Neuronal stem cell (in vitro differentiated cells): ENCODE results near the gene CTSK.
"Not testable (repeated sequence)": the region's sequence is repeated elsewhere in the genome, so short reads cannot be mapped to it uniquely, and the experiment has no call there.

Experiments
- DNase-seq: peaks from one replicate; pipeline ENCODE4 v3.0.0-alpha.2; 2013; ENCODE audit warnings: low spot score
- H2AFZ ChIP-seq: one replicate; pipeline ENCODE4 v1.6.1; 2013; ENCODE audit warnings: mild to moderate bottlenecking, low read length, inconsistent platforms
- H2AK5ac ChIP-seq: 2 replicates; pipeline ENCODE4 v1.6.1; 2013; ENCODE audit warnings: low read depth, mild to moderate bottlenecking, inconsistent platforms, low read length, moderate library complexity, mixed read lengths
- H2BK120ac ChIP-seq: 2 replicates; pipeline ENCODE4 v1.6.1; 2013; ENCODE audit warnings: low read depth, mild to moderate bottlenecking, inconsistent platforms, low read length, moderate library complexity, mixed read lengths
- H2BK12ac ChIP-seq: one replicate; pipeline ENCODE4 v1.6.1; 2013; ENCODE audit warnings: low read length, inconsistent platforms
- H2BK15ac ChIP-seq: 2 replicates; pipeline ENCODE4 v1.6.1; 2013; ENCODE audit warnings: mild to moderate bottlenecking, low read length, inconsistent platforms, mixed read lengths
- H2BK5ac ChIP-seq: one replicate; pipeline ENCODE4 v1.6.1; 2013; ENCODE audit warnings: inconsistent platforms, mild to moderate bottlenecking, low read length, moderate library complexity
- H3K14ac ChIP-seq: one replicate; pipeline ENCODE4 v1.6.1; 2013; ENCODE audit warnings: low read length, inconsistent platforms
- H3K18ac ChIP-seq: 2 replicates; pipeline ENCODE4 v1.6.1; 2013; ENCODE audit warnings: low read length, inconsistent platforms
- H3K23ac ChIP-seq: 2 replicates; pipeline ENCODE4 v1.6.1; 2013; ENCODE audit warnings: low read depth, mild to moderate bottlenecking, mixed read lengths, low read length, inconsistent platforms; ENCODE audit not compliant: poor library complexity
- H3K27ac ChIP-seq: replicated peaks from 3 replicates; pipeline ENCODE4 v1.5.1; 2013; ENCODE audit warnings: low read length, inconsistent platforms
- H3K27me3 ChIP-seq, 3 experiments: 2 replicates each; pipeline ENCODE4 v1.6.1; 2013; ENCODE audit warnings: low read length in 3 of 3, mild to moderate bottlenecking in 2 of 3, inconsistent platforms in 1 of 3, low read depth in 1 of 3, mixed read lengths in 1 of 3, moderate library complexity in 1 of 3; ENCODE audit not compliant: control insufficient read depth in 3 of 3, insufficient read depth in 3 of 3
- H3K36me3 ChIP-seq, 2 donors: replicated peaks in 1 of 2; 2 replicates each; pipeline ENCODE4 v1.6.1; 2013; ENCODE audit warnings: low read length in 2 of 2; ENCODE audit not compliant: control insufficient read depth in 2 of 2, insufficient read depth in 2 of 2
- H3K4ac ChIP-seq: 2 replicates; pipeline ENCODE4 v1.6.1; 2013; ENCODE audit warnings: inconsistent platforms, mild to moderate bottlenecking, low read length, moderate library complexity
- H3K4me1 ChIP-seq, 2 donors: 1 replicate in 1 of 2; 2 replicates in 1 of 2; pipeline ENCODE4 v1.6.1; 2013; ENCODE audit warnings: low read length in 2 of 2, low read depth in 1 of 2; ENCODE audit not compliant: control insufficient read depth in 2 of 2, insufficient read depth in 1 of 2
- H3K4me2 ChIP-seq: one replicate; pipeline ENCODE4 v1.6.1; 2013; ENCODE audit warnings: mild to moderate bottlenecking, low read length, inconsistent platforms; ENCODE audit not compliant: insufficient read depth, poor library complexity, severe bottlenecking
- H3K4me3 ChIP-seq, 2 donors: 2 replicates each; pipeline ENCODE4 v1.5.1; 2013; ENCODE audit warnings: low read length in 2 of 2, mild to moderate bottlenecking in 2 of 2, inconsistent platforms in 1 of 2, moderate library complexity in 1 of 2
- H3K79me1 ChIP-seq: one replicate; pipeline ENCODE4 v1.6.1; 2013; ENCODE audit warnings: low read depth, mild to moderate bottlenecking, inconsistent platforms, low read length, moderate library complexity
- H3K9ac ChIP-seq: one replicate; pipeline ENCODE4 v1.6.1; 2013; ENCODE audit warnings: mild to moderate bottlenecking, low read depth, low read length, inconsistent platforms; ENCODE audit not compliant: poor library complexity
- H3K9me3 ChIP-seq, 2 donors: replicated peaks in 1 of 2; 2 replicates each; pipeline versions ENCODE3 to v1.6.1; 2013; ENCODE audit warnings: low read length in 2 of 2, mild to moderate bottlenecking in 2 of 2, inconsistent platforms in 1 of 2, low read depth in 1 of 2, mixed read lengths in 1 of 2, moderate library complexity in 1 of 2; ENCODE audit not compliant: control insufficient read depth in 2 of 2, insufficient read depth in 1 of 2
- H4K8ac ChIP-seq: one replicate; pipeline ENCODE4 v1.6.1; 2013; ENCODE audit warnings: low read depth, mild to moderate bottlenecking, inconsistent platforms, low read length, moderate library complexity
- H4K91ac ChIP-seq: one replicate; pipeline ENCODE4 v1.6.1; 2013; ENCODE audit warnings: low read length, low read depth, mild to moderate bottlenecking, inconsistent platforms; ENCODE audit not compliant: poor library complexity
- WGBS, 2 donors: extraction: QIAGEN DNeasy Blood & Tissue Kit; methylation state at CpG; one replicate each; pipeline ENCODE4 v1.1.7; 2013; ENCODE audit warnings: missing lambda C conversion rate in 2 of 2, mixed read lengths in 1 of 2; ENCODE audit not compliant: insufficient read length in 2 of 2, insufficient replicate concordance in 1 of 2; ENCODE audit errors: extremely low coverage in 2 of 2; 5-methylcytosine and 5-hydroxymethylcytosine counted together

Gene CTSK

GRCh38 chr1:150840850-150841249 lies 32.8 kb upstream of the CTSK start:
- H4K8ac ChIP-seq, result not testable (repeated sequence)

GRCh38 chr1:150836129-150836773 lies 28.2 kb upstream of the CTSK start:
- Histone ChIP-seq H3K14ac (no peak overlapping the region), H2BK5ac (no peak overlapping the region), H3K9ac (no peak overlapping the region), H3K9me3 (no peaks in the 10 kb centered on the region), H4K91ac (no peak overlapping the region), H3K79me1 (no peaks in the 10 kb centered on the region), H2BK120ac (no peak overlapping the region), H3K4me1 (no peaks in the 10 kb centered on the region), H3K36me3 (peaks cover 7 to 83% of the 10 kb centered on the region in 2 donors), H2AFZ (no peak overlapping the region), H3K4me3 (no peak overlapping the region), H2AK5ac (no peak overlapping the region), H2BK12ac (no peak overlapping the region), H4K8ac (no peak overlapping the region), H3K18ac (no peak overlapping the region), H3K4me2 (no peak overlapping the region), H3K27me3 (no peaks in the 10 kb centered on the region), H3K23ac (no peak overlapping the region), H3K27ac (no peak overlapping the region), H2BK15ac (no peak overlapping the region), H3K4ac (no peak overlapping the region)
- no CpG with 5 or more reads among the region's 6 CpGs for WGBS, 2 donors
- DNase-seq, result no peak

More at GRCh38 chr1:150840850-150841249, 32.8 kb upstream of the CTSK start:
- not testable (repeated sequence) for H3K4ac ChIP-seq, H3K14ac ChIP-seq, H2AK5ac ChIP-seq, H2BK120ac ChIP-seq, H2BK12ac ChIP-seq, H2BK5ac ChIP-seq, H3K79me1 ChIP-seq, H2AFZ ChIP-seq, H3K18ac ChIP-seq, H3K23ac ChIP-seq, H3K27me3 ChIP-seq, H3K9me3 ChIP-seq, H3K9ac ChIP-seq, H3K4me3 ChIP-seq, H2BK15ac ChIP-seq, H3K27ac ChIP-seq, H3K4me1 ChIP-seq, DNase-seq, H4K91ac ChIP-seq, H3K4me2 ChIP-seq
- WGBS, 2 donors, result no CpG with 5 or more reads among the region's 11 CpGs
- peaks cover 4 to 40% of the 10 kb centered on the region in 2 donors for H3K36me3 ChIP-seq

GRCh38 chr1:150833961-150834360 lies 25.9 kb upstream of the CTSK start:
- peaks cover 7 to 96% of the 10 kb centered on the region in 2 donors for H3K36me3 ChIP-seq
- H3K14ac ChIP-seq, DNase-seq: not testable (repeated sequence)

GRCh38 chr1:150832597-150832996 lies 24.5 kb upstream of the CTSK start:
- no peak overlapping the region for H2BK12ac ChIP-seq
- no peak overlapping the region for H3K4me3 ChIP-seq
- H3K18ac ChIP-seq, result no peak overlapping the region
- no peak overlapping the region for H3K27ac ChIP-seq
- H2BK5ac ChIP-seq, result no peak overlapping the region
- no peak overlapping the region for H2AFZ ChIP-seq
- H4K8ac ChIP-seq, result no peak overlapping the region
- no peak overlapping the region for H2AK5ac ChIP-seq
- H3K4me1 ChIP-seq, result no peaks in the 10 kb centered on the region
- H3K79me1 ChIP-seq, result no peaks in the 10 kb centered on the region
- no peaks in the 10 kb centered on the region for H3K27me3 ChIP-seq
- no peak overlapping the region for H3K23ac ChIP-seq
- H2BK15ac ChIP-seq, result no peak overlapping the region
- no peak for DNase-seq
- no peak overlapping the region for H3K4me2 ChIP-seq
- peaks cover 8 to 98% of the 10 kb centered on the region in 2 donors for H3K36me3 ChIP-seq
- no peak overlapping the region for H3K9ac ChIP-seq
- no peak overlapping the region for H3K14ac ChIP-seq
- H3K4ac ChIP-seq, result no peak overlapping the region
- no CpG with 5 or more reads among the region's 1 CpG for WGBS, 2 donors
- H3K9me3 ChIP-seq, result no peaks in the 10 kb centered on the region
- H2BK120ac ChIP-seq, result no peak overlapping the region
- no peak overlapping the region for H4K91ac ChIP-seq

More at GRCh38 chr1:150833961-150834360, 25.9 kb upstream of the CTSK start:
- H2BK120ac ChIP-seq, H3K23ac ChIP-seq, H3K4me3 ChIP-seq, H2AFZ ChIP-seq, H4K91ac ChIP-seq, H2BK15ac ChIP-seq, H3K9me3 ChIP-seq, H3K4me1 ChIP-seq, H3K27me3 ChIP-seq, H3K4me2 ChIP-seq, H2BK5ac ChIP-seq, H3K79me1 ChIP-seq, H3K4ac ChIP-seq, H3K27ac ChIP-seq, H4K8ac ChIP-seq, H2BK12ac ChIP-seq, H2AK5ac ChIP-seq, H3K18ac ChIP-seq, H3K9ac ChIP-seq: not testable (repeated sequence)
- WGBS, 2 donors, result no CpG with 5 or more reads among the region's 6 CpGs
